Breast epithelium (tissue), 3 donors: ENCODE results near the gene MBTPS2.

Source experiments
- POLR2A ChIP-seq: fragments of 450-650 bp; IDR thresholded peaks from one replicate; pipeline ENCODE4 v1.6.1; 2016; ENCODE audit warnings: antibody characterized with exemption, mild to moderate bottlenecking, moderate library complexity
- POLR2AphosphoS5 ChIP-seq, 3 donors: sonication (generic); formaldehyde crosslinking; IDR thresholded peaks; one replicate each; pipeline ENCODE4 v1.6.1; 2017; ENCODE audit warnings: antibody characterized with exemption in 3 of 3
- TF ChIP-seq, protein P1 (sequence below), 3 donors: fragments of 450-650 bp; IDR thresholded peaks; one replicate each; pipeline ENCODE4 v1.5.1; 2016 to 2017; ENCODE audit warnings: antibody characterized with exemption in 3 of 3, mild to moderate bottlenecking in 3 of 3, moderate library complexity in 3 of 3

DNA sequence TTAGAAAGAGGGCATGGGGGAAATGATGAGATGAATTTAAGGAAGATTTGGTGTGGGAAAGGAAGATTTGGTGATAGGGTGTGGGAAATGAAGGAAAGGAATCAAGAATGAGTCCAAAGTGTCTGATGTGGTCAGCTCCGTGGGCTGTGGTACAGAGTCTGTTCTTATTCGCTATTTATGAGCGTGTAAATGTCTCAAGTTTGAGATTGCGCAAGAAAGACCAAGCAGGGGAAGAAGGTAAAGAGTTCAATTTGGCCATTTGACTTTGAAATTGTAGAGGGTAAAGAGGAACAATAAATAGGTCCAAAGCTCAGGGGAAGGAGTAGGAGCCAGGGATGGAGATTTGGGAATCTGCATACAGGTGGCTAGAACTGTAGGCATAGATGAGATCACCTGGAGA is 89.8 kb downstream of the MBTPS2 start:
- TF ChIP-seq, protein P1, sequence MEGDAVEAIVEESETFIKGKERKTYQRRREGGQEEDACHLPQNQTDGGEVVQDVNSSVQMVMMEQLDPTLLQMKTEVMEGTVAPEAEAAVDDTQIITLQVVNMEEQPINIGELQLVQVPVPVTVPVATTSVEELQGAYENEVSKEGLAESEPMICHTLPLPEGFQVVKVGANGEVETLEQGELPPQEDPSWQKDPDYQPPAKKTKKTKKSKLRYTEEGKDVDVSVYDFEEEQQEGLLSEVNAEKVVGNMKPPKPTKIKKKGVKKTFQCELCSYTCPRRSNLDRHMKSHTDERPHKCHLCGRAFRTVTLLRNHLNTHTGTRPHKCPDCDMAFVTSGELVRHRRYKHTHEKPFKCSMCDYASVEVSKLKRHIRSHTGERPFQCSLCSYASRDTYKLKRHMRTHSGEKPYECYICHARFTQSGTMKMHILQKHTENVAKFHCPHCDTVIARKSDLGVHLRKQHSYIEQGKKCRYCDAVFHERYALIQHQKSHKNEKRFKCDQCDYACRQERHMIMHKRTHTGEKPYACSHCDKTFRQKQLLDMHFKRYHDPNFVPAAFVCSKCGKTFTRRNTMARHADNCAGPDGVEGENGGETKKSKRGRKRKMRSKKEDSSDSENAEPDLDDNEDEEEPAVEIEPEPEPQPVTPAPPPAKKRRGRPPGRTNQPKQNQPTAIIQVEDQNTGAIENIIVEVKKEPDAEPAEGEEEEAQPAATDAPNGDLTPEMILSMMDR (IDR thresholded peaks at IDR 0.05): no peak
- TF ChIP-seq POLR2A: no peak
- TF ChIP-seq POLR2AphosphoS5 (IDR thresholded peaks at IDR 0.05): no peak
